HG02798 (cell line): ENCODE results near the gene PI16.

Source experiments
- ATAC-seq: cut with Tn5 transposase; IDR thresholded peaks from one replicate; pipeline ENCODE4 v1.9.1; 2021; ENCODE audit warnings: mild to moderate bottlenecking; ENCODE audit not compliant: unreplicated experiment, poor library complexity

Gene PI16

GRCh38 chr6:37013516-37014491 is 59.3 kb downstream of the PI16 start:
- no peak for ATAC-seq
